ENCODE results near the gene BMERB1. TPM values are rescaled to one million over a fixed set of nuclear protein-coding genes. Genes with fewer than 3 reads are reported as not detected.

BMERB1 gene
- total RNA-seq, 2 donors from 2014 or later = 6.3 to 10.4 TPM

DNA sequence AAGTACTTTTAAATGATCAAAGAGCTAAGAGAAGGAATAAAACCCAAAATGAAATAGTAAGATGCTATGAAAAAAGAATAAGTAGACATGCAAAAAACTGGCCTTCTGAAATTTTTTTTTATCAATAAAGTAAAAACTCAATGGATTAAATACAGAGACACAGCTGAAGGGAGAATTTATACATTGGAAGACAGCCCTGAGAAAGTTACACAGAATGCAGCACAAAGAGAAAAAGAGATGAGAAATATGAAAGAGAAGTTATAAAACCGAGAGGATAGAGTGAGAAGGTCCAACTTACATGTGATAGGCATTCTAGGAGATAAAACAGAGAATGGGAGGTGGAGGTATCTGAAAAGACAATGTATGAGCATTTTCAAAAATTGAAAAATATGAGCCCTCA lies 151.6 kb downstream of the BMERB1 start:
- peaks cover 6% of the 10 kb centered on the region for H3K36me3 ChIP-seq (ENCODE audit: control insufficient read depth, insufficient read depth, low read length)
- H3K9me3 ChIP-seq (ENCODE audit: control insufficient read depth, low read length) = peaks cover 32% of the 10 kb centered on the region
- Mint-ChIP-seq H3K9me3 (peaks cover 41% of the 10 kb centered on the region), H3K27ac (no peak overlapping the region), H3K4me1 (peaks cover 4% of the 10 kb centered on the region), H3K4me3 (no peak overlapping the region), H3K36me3 (ENCODE audit: low read depth) (peaks cover 49% of the 10 kb centered on the region), H3K27me3 (ENCODE audit: insufficient read depth) (no peaks in the 10 kb centered on the region)
- H3K27ac ChIP-seq (ENCODE audit: low read depth, low read length) = no peak overlapping the region
- no peak overlapping the region for H3K9ac ChIP-seq (ENCODE audit: extremely low read depth, low read length, poor library complexity, severe bottlenecking)
- H3K4me3 ChIP-seq (ENCODE audit: low read length) = no peak overlapping the region
- no peak for TF ChIP-seq CTCF (conservative IDR thresholded peaks at IDR 0.05)
- H3K4me1 ChIP-seq (ENCODE audit: control insufficient read depth, insufficient read depth, low read length) = no peaks in the 10 kb centered on the region
- DNase-seq = no peak
- no peaks in the 10 kb centered on the region for H3K27me3 ChIP-seq (ENCODE audit: control insufficient read depth, insufficient read depth, low read length, poor library complexity, severe bottlenecking)
- 67 to 75% methylated on average over 1 of the region's 1 CpG for WGBS, 2 experiments (ENCODE audit: insufficient coverage in 1 of 2, insufficient read length in 1 of 2)

- no peak for DNase-seq
- Histone ChIP-seq H3K4me3 (ENCODE audit: low read length) (no peak overlapping the region), H3K36me3 (ENCODE audit: control insufficient read depth, insufficient read depth, low read length) (peaks cover 6% of the 10 kb centered on the region), H3K27ac (ENCODE audit: low read depth, low read length) (no peak overlapping the region), H3K9me3 (ENCODE audit: control insufficient read depth, low read length) (peaks cover 32% of the 10 kb centered on the region), H3K9ac (ENCODE audit: extremely low read depth, low read length, poor library complexity, severe bottlenecking) (no peak overlapping the region), H3K27me3 (ENCODE audit: control insufficient read depth, insufficient read depth, low read length, poor library complexity, severe bottlenecking) (no peaks in the 10 kb centered on the region), H3K4me1 (ENCODE audit: control insufficient read depth, insufficient read depth, low read length) (no peaks in the 10 kb centered on the region)
- Mint-ChIP-seq H3K27ac (no peak overlapping the region), H3K4me3 (no peak overlapping the region), H3K9me3 (peaks cover 41% of the 10 kb centered on the region), H3K4me1 (peaks cover 6% of the 10 kb centered on the region), H3K36me3 (ENCODE audit: low read depth) (peaks cover 51% of the 10 kb centered on the region), H3K27me3 (ENCODE audit: insufficient read depth) (no peaks in the 10 kb centered on the region)
- WGBS, 2 experiments (ENCODE audit: insufficient coverage in 1 of 2, insufficient read length in 1 of 2) = 90 to 100% methylated on average over 1 to 12 of the region's 12 CpGs
- TF ChIP-seq CTCF (conservative IDR thresholded peaks at IDR 0.05) = no peak
Observed at GRCh38 chr16:15586716-15587115, 152.3 kb downstream of the BMERB1 start.

DNA sequence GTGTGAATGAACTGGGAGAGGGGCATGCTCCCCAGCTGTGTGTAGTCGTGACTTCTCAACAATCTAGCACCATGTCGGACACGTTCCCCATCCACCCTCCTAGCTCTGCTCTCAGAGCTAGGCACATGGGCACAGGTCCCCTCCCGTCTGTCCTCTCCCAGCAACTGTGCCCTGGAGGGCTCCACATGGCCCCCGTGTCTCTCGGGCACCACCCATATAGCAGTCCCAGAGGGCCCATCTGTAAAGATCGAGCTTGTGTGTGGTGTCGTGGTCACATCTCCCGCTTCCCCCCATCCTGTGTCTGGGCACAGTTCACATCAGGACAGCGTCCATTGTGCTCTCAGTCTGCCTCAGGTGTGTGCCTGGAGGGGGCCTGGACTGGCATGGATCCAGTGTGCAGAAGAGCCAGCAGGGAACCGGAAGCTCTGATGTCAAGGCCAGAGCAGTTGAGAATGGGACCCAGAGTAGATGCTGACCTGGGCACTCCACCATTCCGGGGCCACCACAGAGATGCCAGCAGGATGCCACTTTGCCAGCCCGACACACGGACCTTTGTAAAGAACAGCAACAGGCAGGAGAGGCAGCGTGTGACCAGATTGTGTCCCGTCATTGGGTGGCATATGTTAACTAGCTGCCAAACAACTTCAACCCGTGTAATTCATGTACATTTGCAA lies 152.9 kb downstream of the BMERB1 start:
- Mint-ChIP-seq H3K4me1 (peaks cover 6% of the 10 kb centered on the region), H3K36me3 (ENCODE audit: low read depth) (peaks cover 51% of the 10 kb centered on the region), H3K27me3 (ENCODE audit: insufficient read depth) (no peaks in the 10 kb centered on the region), H3K4me3 (no peak overlapping the region), H3K27ac (no peak overlapping the region), H3K9me3 (peaks cover 41% of the 10 kb centered on the region)
- Histone ChIP-seq H3K9me3 (ENCODE audit: control insufficient read depth, low read length) (peaks cover 32% of the 10 kb centered on the region), H3K27me3 (ENCODE audit: control insufficient read depth, insufficient read depth, low read length, poor library complexity, severe bottlenecking) (no peaks in the 10 kb centered on the region), H3K4me3 (ENCODE audit: low read length) (no peak overlapping the region), H3K27ac (ENCODE audit: low read depth, low read length) (no peak overlapping the region), H3K4me1 (ENCODE audit: control insufficient read depth, insufficient read depth, low read length) (no peaks in the 10 kb centered on the region), H3K9ac (ENCODE audit: extremely low read depth, low read length, poor library complexity, severe bottlenecking) (no peak overlapping the region), H3K36me3 (ENCODE audit: control insufficient read depth, insufficient read depth, low read length) (peaks cover 6% of the 10 kb centered on the region)
- no peak for DNase-seq
- 95% methylated on average over 11 to 17 of the region's 17 CpGs for WGBS, 2 experiments (ENCODE audit: insufficient coverage in 1 of 2, insufficient read length in 1 of 2)
- no peak for TF ChIP-seq CTCF (conservative IDR thresholded peaks at IDR 0.05)
